Right renal pelvis (tissue), 4 donors: Measurements from ENCODE around the gene KCNMA1. TPM values are rescaled to one million over a fixed set of nuclear protein-coding genes. Genes with fewer than 3 reads are reported as not detected.

Source experiments
- DNase-seq, 4 donors: peaks; one replicate each; pipeline ENCODE4 v3.0.0-alpha.2; 2013; ENCODE audit warnings: low read depth in 4 of 4, low spot score in 3 of 4, missing footprints in 1 of 4
- polyA plus RNA-seq, 4 donors: library from polyadenylated mRNA; unstranded; fragments of 120-200 nt; gene quantifications; one replicate each; pipeline ENCODE4 v1.2.1, GENCODE V29; 2013; ENCODE audit not compliant: insufficient read length in 4 of 4

The KCNMA1 gene
- polyA plus RNA-seq, 4 donors, result 2.9 to 4.8 (median 3.8) TPM

GRCh38 chr10:77110757-77111156, 526.9 kb downstream of the KCNMA1 start:
- no peak for DNase-seq

- no peak for DNase-seq
Observed at GRCh38 chr10:77109351-77109994, 528.1 kb downstream of the KCNMA1 start.

GRCh38 chr10:77106676-77107075, 530.9 kb downstream of the KCNMA1 start:
- DNase-seq, result no peak

GRCh38 chr10:77105761-77106221, 531.8 kb downstream of the KCNMA1 start:
- DNase-seq, result peak; percentile 51 to 72 (median 57)

GRCh38 chr10:77104459-77104980, 533.1 kb downstream of the KCNMA1 start:
- peak; percentile 44 to 61 (median 48) for DNase-seq

GRCh38 chr10:77103213-77103612, 534.4 kb downstream of the KCNMA1 start:
- DNase-seq, result no peak

GRCh38 chr10:77101341-77101740, 536.3 kb downstream of the KCNMA1 start:
- no peak for DNase-seq

- DNase-seq, result no peak
Observed at GRCh38 chr10:77099136-77099535, 538.5 kb downstream of the KCNMA1 start.

GRCh38 chr10:77097625-77098024, 540.0 kb downstream of the KCNMA1 start:
- DNase-seq, result no peak

GRCh38 chr10:77093126-77093525, 544.5 kb downstream of the KCNMA1 start:
- no peak for DNase-seq

GRCh38 chr10:77091597-77092165, 545.9 kb downstream of the KCNMA1 start:
- DNase-seq, result no peak

GRCh38 chr10:77090381-77091356, 546.9 kb downstream of the KCNMA1 start:
- DNase-seq, result no peak

GRCh38 chr10:77087366-77087765, 550.2 kb downstream of the KCNMA1 start:
- no peak for DNase-seq

- DNase-seq, result no peak
Observed at GRCh38 chr10:77086081-77086480, 551.5 kb downstream of the KCNMA1 start.

GRCh38 chr10:77085344-77085743, 552.3 kb downstream of the KCNMA1 start:
- no peak for DNase-seq

GRCh38 chr10:77084431-77085144, 553.0 kb downstream of the KCNMA1 start:
- DNase-seq, result no peak

- no peak for DNase-seq
Observed at GRCh38 chr10:77082601-77083252, 554.9 kb downstream of the KCNMA1 start.

GRCh38 chr10:77081481-77081891, 556.1 kb downstream of the KCNMA1 start:
- DNase-seq, result no peak

- DNase-seq, result no peak
Observed at GRCh38 chr10:77080361-77081027, 557.1 kb downstream of the KCNMA1 start.
